Measurements from ENCODE around the gene TEX2. TPM values are rescaled to one million over a fixed set of nuclear protein-coding genes. Genes with fewer than 3 reads are reported as not detected.
A peak's percentile ranks its signal among the peaks of the same experiment; 100 is the strongest.

The TEX2 gene
- total and polyA plus RNA-seq, 2 experiments from 2014 or later: 26.9 to 37.0 TPM

- no peak overlapping the region for H3K9ac ChIP-seq
- WGBS, 2 experiments (ENCODE audit: low coverage in 1 of 2, low lambda C conversion rate in 2 of 2, missing lambda C conversion rate in 2 of 2): 65 to 92% methylated on average over 2 of the region's 2 CpGs
- no peak overlapping the region for H3K4me2 ChIP-seq (ENCODE audit: unreplicated experiment)
- H3K9me3 ChIP-seq (ENCODE audit: low read depth): no peaks in the 10 kb centered on the region
- no peaks in the 10 kb centered on the region for H3K9me2 ChIP-seq (ENCODE audit: insufficient read depth)
- peaks cover 23% of the 10 kb centered on the region for H3K4me1 ChIP-seq (ENCODE audit: insufficient read depth)
- H2AFZ ChIP-seq: no peak overlapping the region
- TF ChIP-seq EZH2 (IDR thresholded peaks at IDR 0.05; ENCODE audit: insufficient read depth, poor library complexity, severe bottlenecking) (no peak), EZH2phosphoT487 (IDR thresholded peaks at IDR 0.05; ENCODE audit: insufficient read depth, low read depth) (no peak)
- in situ Hi-C loops (cut with MboI): no loop called here
- H4K20me1 ChIP-seq (ENCODE audit: insufficient read depth): no peaks in the 10 kb centered on the region
- peaks cover 3% of the 10 kb centered on the region; the same call in 1 of the 2 replicates for H3K36me3 ChIP-seq (ENCODE audit: low read depth)
- no peaks in the 10 kb centered on the region for H3K27me3 ChIP-seq (replicated peaks; ENCODE audit: insufficient read depth)
- no peaks in the 10 kb centered on the region for H3K79me2 ChIP-seq (ENCODE audit: insufficient read depth)
- no peak for DNase-seq
- H3K4me3 ChIP-seq: no peak overlapping the region
- H3K27ac ChIP-seq: no peak overlapping the region
- no peaks in the 10 kb centered on the region for H3F3A ChIP-seq (ENCODE audit: insufficient read depth)
These were observed 100.5 kb downstream of the TEX2 start for GRCh38 chr17:64162554-64162953.

DNA sequence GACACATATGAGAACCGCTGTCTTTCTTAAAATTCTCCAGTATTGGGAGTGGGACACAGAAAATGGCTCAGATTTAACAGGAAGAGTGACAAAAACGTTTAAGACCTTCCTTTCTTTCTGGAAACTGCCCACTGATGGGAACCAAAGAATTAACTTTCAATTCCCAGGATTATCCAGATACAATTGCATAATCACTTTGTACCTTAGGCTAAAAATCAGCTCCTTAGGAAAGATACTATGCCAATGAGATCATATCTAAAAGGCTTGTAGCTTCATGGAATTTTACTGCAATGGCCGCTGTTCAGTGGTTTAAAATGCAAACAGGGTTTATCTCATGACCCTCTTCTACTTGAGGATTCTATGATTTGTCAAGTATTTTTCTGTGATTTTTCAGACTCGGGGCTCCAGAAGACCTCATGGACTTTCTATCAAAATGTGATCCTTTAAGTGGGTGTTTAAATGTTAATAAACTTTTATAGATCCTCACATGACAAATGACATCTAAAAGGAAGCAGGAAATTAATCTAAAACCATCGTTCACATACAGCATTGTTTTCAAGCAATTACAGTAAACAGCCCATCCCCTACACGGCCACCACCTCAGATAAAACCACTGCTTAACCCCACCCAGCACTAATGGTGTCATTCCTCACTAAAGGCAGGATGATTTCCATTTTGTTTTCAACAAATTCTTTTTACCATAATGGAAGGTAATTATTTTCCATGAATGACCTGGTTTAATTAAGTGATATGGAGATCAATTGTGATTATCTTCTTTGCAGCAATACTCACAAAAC, 101.5 kb downstream of the TEX2 start:
- Histone ChIP-seq H3K9ac (no peak overlapping the region), H3K79me2 (ENCODE audit: insufficient read depth) (no peaks in the 10 kb centered on the region), H4K20me1 (ENCODE audit: insufficient read depth) (no peaks in the 10 kb centered on the region), H2AFZ (no peak overlapping the region), H3K4me3 (no peak overlapping the region), H3K27me3 (replicated peaks; ENCODE audit: insufficient read depth) (no peaks in the 10 kb centered on the region), H3K9me2 (ENCODE audit: insufficient read depth) (no peaks in the 10 kb centered on the region), H3K4me2 (ENCODE audit: unreplicated experiment) (no peak overlapping the region), H3K36me3 (ENCODE audit: low read depth) (peaks cover 3% of the 10 kb centered on the region; the same call in 1 of the 2 replicates), H3K27ac (no peak overlapping the region), H3K4me1 (ENCODE audit: insufficient read depth) (peaks cover 23% of the 10 kb centered on the region), H3K9me3 (ENCODE audit: low read depth) (no peaks in the 10 kb centered on the region), H3F3A (ENCODE audit: insufficient read depth) (no peaks in the 10 kb centered on the region)
- DNase-seq: peak; percentile 36
- no peak for TF ChIP-seq EZH2 (IDR thresholded peaks at IDR 0.05; ENCODE audit: insufficient read depth, poor library complexity, severe bottlenecking)
- no peak for TF ChIP-seq EZH2phosphoT487 (IDR thresholded peaks at IDR 0.05; ENCODE audit: insufficient read depth, low read depth)
- 55 to 62% methylated on average over 6 of the region's 6 CpGs for whole genome bisulfite sequencing, 2 experiments (ENCODE audit: low coverage in 1 of 2, low lambda C conversion rate in 2 of 2, missing lambda C conversion rate in 2 of 2)
- in situ Hi-C loops (cut with MboI): no loop called here

GRCh38 chr17:64160378-64160777, 102.7 kb downstream of the TEX2 start:
- WGBS, 2 experiments (ENCODE audit: low coverage in 1 of 2, low lambda C conversion rate in 2 of 2, missing lambda C conversion rate in 2 of 2): 3 to 5% methylated on average over 4 of the region's 4 CpGs
- in situ Hi-C loops (cut with MboI): no loop called here
- Histone ChIP-seq H3K4me2 (ENCODE audit: unreplicated experiment) (no peak overlapping the region), H3K27ac (peak overlapping the region; percentile 24; the same call in 1 of the 2 replicates), H3K9me3 (ENCODE audit: low read depth) (no peaks in the 10 kb centered on the region), H3K4me3 (no peak overlapping the region), H3K9ac (no peak overlapping the region), H3K79me2 (ENCODE audit: insufficient read depth) (no peaks in the 10 kb centered on the region), H4K20me1 (ENCODE audit: insufficient read depth) (no peaks in the 10 kb centered on the region), H3K9me2 (ENCODE audit: insufficient read depth) (no peaks in the 10 kb centered on the region), H3K36me3 (ENCODE audit: low read depth) (peaks cover 3% of the 10 kb centered on the region; the same call in 1 of the 2 replicates), H3K4me1 (ENCODE audit: insufficient read depth) (peaks cover 23% of the 10 kb centered on the region), H3K27me3 (replicated peaks; ENCODE audit: insufficient read depth) (no peaks in the 10 kb centered on the region), H3F3A (ENCODE audit: insufficient read depth) (no peaks in the 10 kb centered on the region), H2AFZ (no peak overlapping the region)
- peak; percentile 83 for DNase-seq
- TF ChIP-seq EZH2 (IDR thresholded peaks at IDR 0.05; ENCODE audit: insufficient read depth, poor library complexity, severe bottlenecking): no peak
- no peak for TF ChIP-seq EZH2phosphoT487 (IDR thresholded peaks at IDR 0.05; ENCODE audit: insufficient read depth, low read depth)

GRCh38 chr17:64158831-64159590, 104.0 kb downstream of the TEX2 start:
- in situ Hi-C loops (cut with MboI): no loop called here
- no peak overlapping the region for H3K27ac ChIP-seq

More at GRCh38 chr17:64158831-64159590, 104.0 kb downstream of the TEX2 start:
- H3K27me3 ChIP-seq (replicated peaks; ENCODE audit: insufficient read depth): no peaks in the 10 kb centered on the region
- no peak overlapping the region for H3K9ac ChIP-seq
- no peak for TF ChIP-seq EZH2phosphoT487 (IDR thresholded peaks at IDR 0.05; ENCODE audit: insufficient read depth, low read depth)
- TF ChIP-seq EZH2 (IDR thresholded peaks at IDR 0.05; ENCODE audit: insufficient read depth, poor library complexity, severe bottlenecking): no peak
- no peaks in the 10 kb centered on the region for H3K79me2 ChIP-seq (ENCODE audit: insufficient read depth)
- no peaks in the 10 kb centered on the region for H3F3A ChIP-seq (ENCODE audit: insufficient read depth)
- no peak for DNase-seq
- no peak overlapping the region for H3K4me3 ChIP-seq
- H2AFZ ChIP-seq: no peak overlapping the region
- H3K36me3 ChIP-seq (ENCODE audit: low read depth): peaks cover 3% of the 10 kb centered on the region; the same call in 1 of the 2 replicates
- WGBS, 2 experiments (ENCODE audit: low coverage in 1 of 2, low lambda C conversion rate in 2 of 2, missing lambda C conversion rate in 2 of 2): 93 to 94% methylated on average over 12 of the region's 12 CpGs
- H4K20me1 ChIP-seq (ENCODE audit: insufficient read depth): no peaks in the 10 kb centered on the region
- H3K4me1 ChIP-seq (ENCODE audit: insufficient read depth): peaks cover 23% of the 10 kb centered on the region
- no peaks in the 10 kb centered on the region for H3K9me3 ChIP-seq (ENCODE audit: low read depth)
- H3K9me2 ChIP-seq (ENCODE audit: insufficient read depth): no peaks in the 10 kb centered on the region
- H3K4me2 ChIP-seq (ENCODE audit: unreplicated experiment): no peak overlapping the region

All from GM23248 (cell line).